CD4-positive, alpha-beta T cell treated with Interleukin-6 for 4 hours (primary cell): ENCODE data around the gene MRPS34.

Experiments
- DNase-seq: peaks from one replicate; pipeline ENCODE4 v3.0.0-alpha.2; 2020; ENCODE audit warnings: mixed read lengths

The MRPS34 gene

GRCh38 chr16:1724491-1724890 is 48.4 kb downstream of the MRPS34 start:
- no peak for DNase-seq

GRCh38 chr16:1723450-1724147 is 49.3 kb downstream of the MRPS34 start:
- peak; percentile 58 for DNase-seq
